IMR-90 (cell line): Measurements from ENCODE around the gene SCCPDH. TPM values are rescaled to one million over a fixed set of nuclear protein-coding genes. Genes with fewer than 3 reads are reported as not detected.

Experiments used
- ATAC-seq: fragments of 200-7000 bp; cut with Tn5 transposase; 2 replicates; pipeline ENCODE4 v1.9.1; 2020; ENCODE audit warnings: low read depth, mild to moderate bottlenecking, moderate library complexity
- BruUV-seq: library from RNA; stranded (reverse); fragments of 400-500 nt; replicated peaks from 2 replicates; lab custom pipeline; 2021; lab: Mats Ljungman, UMichigan
- CTCF ChIA-PET: fragments of 300-600 bp; formaldehyde crosslinking; extraction: SDS; loops from one replicate; lab custom pipeline; 2021; ENCODE audit warnings: antibody characterized with exemption; lab: Yijun Ruan, JAX
- POLR2A ChIA-PET: fragments of 300-600 bp; sonication (Branson Sonifier 250); formaldehyde crosslinking; loops from one replicate; lab custom pipeline; 2022; ENCODE audit warnings: antibody characterized with exemption; ENCODE audit not compliant: unreplicated experiment; lab: Charles Lee
- DNase-seq: peaks from one replicate; pipeline ENCODE4 v3.0.0; 2013
- H2AFZ ChIP-seq: replicated peaks from 2 replicates; pipeline ENCODE3; 2013; ENCODE audit warnings: low read length, mild to moderate bottlenecking; ENCODE audit not compliant: poor library complexity
- H2AK5ac ChIP-seq: 2 replicates; pipeline ENCODE4 v1.6.1; 2013; ENCODE audit warnings: low read depth, low read length, inconsistent platforms
- H2AK9ac ChIP-seq: replicated peaks from 2 replicates; pipeline ENCODE3; 2013; ENCODE audit warnings: mild to moderate bottlenecking, low read depth, low read length, moderate library complexity; ENCODE audit not compliant: poor library complexity
- H2BK120ac ChIP-seq: 2 replicates; pipeline ENCODE4 v1.6.1; 2013; ENCODE audit warnings: low read depth, low read length, inconsistent platforms
- H2BK15ac ChIP-seq: 3 replicates; pipeline ENCODE4 v1.6.1; 2013; ENCODE audit warnings: low read depth, low read length, inconsistent platforms
- H2BK20ac ChIP-seq: 2 replicates; pipeline ENCODE4 v1.6.1; 2013; ENCODE audit warnings: low read depth, mild to moderate bottlenecking, inconsistent platforms, low read length, moderate library complexity
- H2BK5ac ChIP-seq: 2 replicates; pipeline ENCODE4 v1.6.1; 2013; ENCODE audit warnings: mild to moderate bottlenecking, low read depth, low read length, inconsistent platforms; ENCODE audit not compliant: poor library complexity, severe bottlenecking
- H3K14ac ChIP-seq: replicated peaks from 2 replicates; pipeline ENCODE4 v1.6.1; 2013; ENCODE audit warnings: low read depth, low read length, inconsistent platforms
- H3K18ac ChIP-seq: 2 replicates; pipeline ENCODE4 v1.6.1; 2013; ENCODE audit warnings: low read depth, low read length, control low read depth
- H3K23ac ChIP-seq: 2 replicates; pipeline ENCODE4 v1.6.1; 2013; ENCODE audit warnings: low read depth, low read length, inconsistent platforms
- H3K27ac ChIP-seq: 2 replicates; pipeline ENCODE4 v1.5.1; 2013; ENCODE audit warnings: mild to moderate bottlenecking, control low read depth, low read length; ENCODE audit not compliant: insufficient read depth
- H3K27me3 ChIP-seq: 2 replicates; pipeline ENCODE4 v1.6.1; 2013; ENCODE audit warnings: low read length; ENCODE audit not compliant: control insufficient read depth, insufficient read depth
- H3K36me3 ChIP-seq: 2 replicates; pipeline ENCODE4 v1.6.1; 2013; ENCODE audit warnings: low read length, mixed read lengths; ENCODE audit not compliant: control insufficient read depth, insufficient read depth
- H3K4ac ChIP-seq: 2 replicates; pipeline ENCODE4 v1.6.1; 2013; ENCODE audit warnings: low read depth, low read length, inconsistent platforms
- H3K4me1 ChIP-seq: 2 replicates; pipeline ENCODE4 v1.6.1; 2013; ENCODE audit warnings: low read length, mixed read lengths; ENCODE audit not compliant: control insufficient read depth, insufficient read depth
- H3K4me2 ChIP-seq: 2 replicates; pipeline ENCODE4 v1.6.1; 2013; ENCODE audit warnings: low read depth, mild to moderate bottlenecking, control low read depth, low read length, moderate library complexity
- H3K4me3 ChIP-seq: 2 replicates; pipeline ENCODE4 v1.5.1; 2013; ENCODE audit warnings: low read depth, mild to moderate bottlenecking, control low read depth, low read length, moderate library complexity; ENCODE audit not compliant: insufficient read depth
- H3K56ac ChIP-seq: 2 replicates; pipeline ENCODE4 v1.6.1; 2013; ENCODE audit warnings: low read length, inconsistent platforms; ENCODE audit not compliant: insufficient read depth; ENCODE audit errors: extremely low read depth
- H3K79me1 ChIP-seq, 2 experiments: 2 replicates each; pipeline ENCODE4 v1.6.1; 2013; ENCODE audit warnings: low read length in 2 of 2, inconsistent platforms in 1 of 2, low read depth in 1 of 2
- H3K9ac ChIP-seq: 2 replicates; pipeline ENCODE4 v1.6.1; 2013; ENCODE audit warnings: low read depth, low read length, control low read depth
- H3K9me1 ChIP-seq: 2 replicates; pipeline ENCODE4 v1.6.1; 2013; ENCODE audit warnings: low read length, inconsistent platforms; ENCODE audit not compliant: insufficient read depth
- H3K9me3 ChIP-seq: 2 replicates; pipeline ENCODE4 v1.6.1; 2013; ENCODE audit warnings: low read length; ENCODE audit not compliant: control insufficient read depth, insufficient read depth
- H4K20me1 ChIP-seq: 2 replicates; pipeline ENCODE4 v1.6.1; 2013; ENCODE audit warnings: low read length, inconsistent platforms; ENCODE audit not compliant: insufficient read depth
- H4K5ac ChIP-seq: 2 replicates; pipeline ENCODE4 v1.6.1; 2013; ENCODE audit warnings: mild to moderate bottlenecking, low read depth, low read length, control low read depth
- H4K8ac ChIP-seq, 2 experiments: 2 replicates each; pipeline ENCODE4 v1.6.1; 2013; ENCODE audit warnings: low read depth in 2 of 2, low read length in 2 of 2, control low read depth in 1 of 2, inconsistent platforms in 1 of 2
- H4K91ac ChIP-seq: 2 replicates; pipeline ENCODE4 v1.6.1; 2013; ENCODE audit warnings: low read depth, low read length, inconsistent platforms; ENCODE audit not compliant: insufficient read depth
- BHLHE40 ChIP-seq: fragments of 150-350 bp; IDR thresholded peaks from 2 replicates; pipeline ENCODE4 v1.6.1; 2016; ENCODE audit warnings: mild to moderate bottlenecking, low read depth, low read length
- CEBPB ChIP-seq: IDR thresholded peaks from 2 replicates; pipeline ENCODE4 v1.6.1; 2012; ENCODE audit warnings: low read depth, low read length, improper control_type of control experiment
- CHD1 ChIP-seq: IDR thresholded peaks from 2 replicates; pipeline ENCODE4 v1.6.1; 2012; ENCODE audit warnings: low read depth, low read length, improper control_type of control experiment
- CTCF ChIP-seq: conservative IDR thresholded peaks from 2 replicates; pipeline ENCODE4 v1.5.1; 2012; ENCODE audit warnings: mild to moderate bottlenecking, low read depth, low read length, improper control_type of control experiment
- ELK1 ChIP-seq: fragments of 150-350 bp; IDR thresholded peaks from 2 replicates; pipeline ENCODE4 v1.6.1; 2016; ENCODE audit warnings: low read depth, mild to moderate bottlenecking, low read length, moderate library complexity, borderline replicate concordance
- FOS ChIP-seq: fragments of 150-350 bp; IDR thresholded peaks from 2 replicates; pipeline ENCODE4 v1.6.1; 2016; ENCODE audit warnings: low read depth, low read length
- MAFK ChIP-seq: IDR thresholded peaks from 2 replicates; pipeline ENCODE4 v1.6.1; 2012; ENCODE audit warnings: low read depth, low read length, improper control_type of control experiment
- MAZ ChIP-seq: IDR thresholded peaks from 2 replicates; pipeline ENCODE4 v1.6.1; 2012; ENCODE audit warnings: low read depth, mild to moderate bottlenecking, low read length, improper control_type of control experiment, moderate library complexity, borderline replicate concordance
- MXI1 ChIP-seq: IDR thresholded peaks from 2 replicates; pipeline ENCODE4 v1.6.1; 2012; ENCODE audit warnings: low read depth, mild to moderate bottlenecking, low read length, moderate library complexity, borderline replicate concordance
- NFE2L2 ChIP-seq: fragments of 150-350 bp; IDR thresholded peaks from 2 replicates; pipeline ENCODE4 v1.6.1; 2016; ENCODE audit warnings: low read depth, mild to moderate bottlenecking, low read length
- POLR2A ChIP-seq: IDR thresholded peaks from 2 replicates; pipeline ENCODE4 v1.6.1; 2012; ENCODE audit warnings: mild to moderate bottlenecking, low read depth, low read length
- RAD21 ChIP-seq: IDR thresholded peaks from 2 replicates; pipeline ENCODE4 v1.6.1; 2012; ENCODE audit warnings: low read length, improper control_type of control experiment
- RCOR1 ChIP-seq: IDR thresholded peaks from 2 replicates; pipeline ENCODE4 v1.6.1; 2012; ENCODE audit warnings: mild to moderate bottlenecking, low read length, improper control_type of control experiment; ENCODE audit not compliant: insufficient replicate concordance
- RFX5 ChIP-seq: IDR thresholded peaks from 2 replicates; pipeline ENCODE4 v1.8.0; 2012; ENCODE audit warnings: low read depth, mild to moderate bottlenecking, low read length, moderate library complexity
- SMC3 ChIP-seq: fragments of 150-350 bp; IDR thresholded peaks from 2 replicates; pipeline ENCODE4 v1.6.1; 2016; ENCODE audit warnings: low read depth, mild to moderate bottlenecking, antibody characterized with exemption, low read length, moderate library complexity
- USF2 ChIP-seq: fragments of 150-350 bp; IDR thresholded peaks from 2 replicates; pipeline ENCODE4 v1.6.1; 2017; ENCODE audit warnings: mild to moderate bottlenecking, antibody characterized with exemption, low read length, low read depth
- WGBS, 2 experiments: methylation state at CpG; one replicate each; pipeline versions ENCODE4 v1.1.5 to v1.1.7; 2013; ENCODE audit warnings: missing lambda C conversion rate in 2 of 2; ENCODE audit not compliant: insufficient read length in 1 of 2; ENCODE audit errors: extremely low coverage in 2 of 2; 5-methylcytosine and 5-hydroxymethylcytosine counted together
- dilution Hi-C: fragments of 300-500 bp; cut with HindIII; formaldehyde crosslinking; loops from one replicate; pipeline ENCODE4 v1.14.3; 2018; ENCODE audit warnings: low sequenced_read_pairs; ENCODE audit not compliant: unreplicated experiment
- in situ Hi-C: fragments of 300-500 bp; cut with MboI; formaldehyde crosslinking; loops from 3 replicates; pipeline ENCODE4 v1.14.3; 2019; ENCODE audit warnings: low sequenced_read_pairs, inconsistent platforms, mixed read lengths
- intact Hi-C: fragments of 100-400 bp; cut with micrococcal nuclease; formaldehyde crosslinking; loops from 2 replicates; pipeline ENCODE4 v1.10.0; 2022
- polyA plus RNA-seq, 3 experiments: library from polyadenylated mRNA; depleted of rRNA; stranded (reverse); fragments of >200 nt; gene quantifications; 2 replicates each; pipeline ENCODE4 v1.2.3, GENCODE V29; 2012; ENCODE audit warnings: low replicate concordance in 1 of 3
- total RNA-seq: library from RNA; depleted of rRNA; stranded (reverse); fragments of >200 nt; gene quantifications from 2 replicates; pipeline ENCODE4 v1.2.3, GENCODE V29; 2012

Gene SCCPDH
- total and polyA plus RNA-seq, 2 of the 4 experiments (the other 2 are of a cell fraction), result 26.9 to 37.8 TPM

DNA sequence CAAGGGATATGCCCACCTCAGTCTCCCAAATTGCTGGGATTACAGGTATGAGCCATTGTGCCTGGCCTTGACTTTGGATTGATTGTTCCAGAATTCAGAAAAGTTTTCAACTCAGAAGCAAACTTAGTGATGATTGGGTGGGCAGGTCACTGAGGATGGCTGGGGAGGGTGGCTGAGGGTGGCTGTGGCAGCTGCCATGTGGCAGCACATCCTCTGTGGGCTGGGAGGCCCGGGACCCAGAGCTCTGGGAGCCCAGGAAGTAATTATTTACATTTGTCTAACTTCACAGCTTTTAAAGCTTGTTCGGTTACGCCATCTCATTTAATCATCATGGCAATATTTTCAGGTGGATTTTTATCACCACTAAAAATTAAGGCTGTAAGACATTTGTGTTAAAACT, 76.1 kb downstream of the SCCPDH start:
- Histone ChIP-seq H4K91ac (no peak overlapping the region), H4K5ac (no peak overlapping the region), H2AK9ac (no peak overlapping the region), H3K4ac (no peak overlapping the region), H3K4me1 (no peaks in the 10 kb centered on the region), H3K18ac (no peak overlapping the region), H3K9ac (no peak overlapping the region), H3K9me1 (no peaks in the 10 kb centered on the region), H4K8ac (no peak overlapping the region), H3K79me1 (no peaks in the 10 kb centered on the region), H3K56ac (no peak overlapping the region), H3K9me3 (no peaks in the 10 kb centered on the region; the same call in 1 of the 2 replicates), H2BK20ac (no peak overlapping the region), H3K36me3 (no peaks in the 10 kb centered on the region), H3K14ac (no peak overlapping the region), H2BK15ac (no peak overlapping the region), H4K20me1 (no peaks in the 10 kb centered on the region), H2BK5ac (no peak overlapping the region), H3K27me3 (peaks cover 26% of the 10 kb centered on the region; the same call in 1 of the 2 replicates), H2AFZ (no peak overlapping the region), H3K23ac (no peak overlapping the region), H3K27ac (no peak overlapping the region), H3K4me3 (no peak overlapping the region), H2AK5ac (no peak overlapping the region), H3K4me2 (no peak overlapping the region), H2BK120ac (no peak overlapping the region)
- ChIA-PET CTCF (no interaction called here), POLR2A (no interaction called here)
- in situ Hi-C loops, result no loop called here
- dilution Hi-C loops, result no loop called here
- BruUV-seq, result no TSS peak
- TF ChIP-seq SMC3 (no peak), CEBPB (no peak), CTCF (no peak), RAD21 (no peak), FOS (no peak), MAZ (no peak), MAFK (no peak), ELK1 (no peak), USF2 (no peak), NFE2L2 (no peak), MXI1 (no peak), RCOR1 (no peak), RFX5 (no peak), POLR2A (no peak), BHLHE40 (no peak), CHD1 (no peak)
- DNase-seq, result no peak
- WGBS, 2 experiments, result no CpG with 5 or more reads among the region's 3 CpGs
- no peak for ATAC-seq
- intact Hi-C loops, result no loop called here
